Transverse colon (tissue), 4 donors: ENCODE measurements around the gene KCNG4. TPM values are rescaled to one million over a fixed set of nuclear protein-coding genes. Genes with fewer than 3 reads are reported as not detected.
"Not testable (repeated sequence)": the region's sequence is repeated elsewhere in the genome, so short reads cannot be mapped to it uniquely, and the experiment has no call there.

ENCODE experiments used
- DNase-seq: peaks from one replicate; pipeline ENCODE4 v3.0.0-alpha.2; 2019
- H3K27ac ChIP-seq, 4 donors: fragments of 200-600 bp; sonication (generic); 2 replicates each; pipeline ENCODE4 v1.5.1; 2016 to 2018; ENCODE audit warnings: inconsistent platforms in 4 of 4
- H3K27me3 ChIP-seq: fragments of 200-600 bp; sonication (generic); 2 replicates; pipeline ENCODE4 v1.5.1; 2017; ENCODE audit warnings: inconsistent platforms
- H3K36me3 ChIP-seq, 4 donors: fragments of 200-600 bp; sonication (generic); 2 replicates each; pipeline ENCODE4 v1.5.1; 2017 to 2019; ENCODE audit warnings: inconsistent platforms in 4 of 4
- H3K4me1 ChIP-seq, 4 donors: fragments of 200-600 bp; sonication (generic); 2 replicates each; pipeline ENCODE4 v1.5.1; 2017 to 2020; ENCODE audit warnings: inconsistent platforms in 4 of 4
- H3K4me3 ChIP-seq, 4 donors: fragments of 200-600 bp; sonication (generic); 1 replicate in 1 of 4; 2 replicates in 3 of 4; pipeline versions ENCODE4 v1.5.1 to v1.6.1; 2017 to 2019; ENCODE audit warnings: inconsistent platforms in 4 of 4
- H3K9me3 ChIP-seq, 2 donors: fragments of 200-600 bp; sonication (generic); 2 replicates each; pipeline ENCODE4 v1.5.1; 2017 to 2019; ENCODE audit warnings: inconsistent platforms in 2 of 2
- EP300 ChIP-seq: sonication (generic); formaldehyde crosslinking; IDR thresholded peaks from one replicate; pipeline ENCODE4 v1.6.1; 2017; ENCODE audit warnings: antibody characterized with exemption, low read depth
- POLR2A ChIP-seq: fragments of 450-650 bp; IDR thresholded peaks from one replicate; pipeline ENCODE4 v1.6.1; 2016; ENCODE audit warnings: antibody characterized with exemption, mild to moderate bottlenecking, moderate library complexity
- POLR2AphosphoS5 ChIP-seq, 3 donors: sonication (generic); formaldehyde crosslinking; IDR thresholded peaks; one replicate each; pipeline ENCODE4 v1.6.1; 2016; ENCODE audit warnings: antibody characterized with exemption in 3 of 3
- WGBS, 2 donors: methylation state at CpG; one replicate each; pipeline ENCODE4 v1.1.5; 2018; ENCODE audit warnings: low coverage in 1 of 2; 5-methylcytosine and 5-hydroxymethylcytosine counted together
- in situ Hi-C, 4 donors: fragments of 200-750 bp; cut with MboI; loops; one replicate each; pipeline versions ENCODE4 v1.15.0 to v1.15.1; 2017; ENCODE audit warnings: low sequenced_read_pairs in 3 of 4, low pct_ligation_motif_present in 1 of 4, low pct_unique_long_range_greater_than_20kb in 1 of 4
- intact Hi-C: fragments of 100-400 bp; cut with DNase I; formaldehyde crosslinking; loops from one replicate; pipeline ENCODE4 v1.15.1; 2023; ENCODE audit warnings: low total_unique reads
- total RNA-seq, 4 donors: library from RNA; depleted of rRNA; stranded (reverse); fragments of >200 nt; gene quantifications; one replicate each; pipeline ENCODE4 v1.1.0, GENCODE V29; 2016
- TF ChIP-seq, protein P1 (sequence below), 5 experiments: fragments of 200-600 bp in 3 of 5; fragments of 450-650 bp in 2 of 5; sonication (generic) in 3 of 5; IDR thresholded peaks; 1 replicate in 2 of 5; 2 replicates in 3 of 5; pipeline ENCODE4 v1.5.1; 2016 to 2017; ENCODE audit warnings: antibody characterized with exemption in 5 of 5, inconsistent platforms in 3 of 5, mild to moderate bottlenecking in 2 of 5, moderate library complexity in 1 of 5

KCNG4 gene
- total RNA-seq, 4 donors from 2014 or later, result not detected

DNA sequence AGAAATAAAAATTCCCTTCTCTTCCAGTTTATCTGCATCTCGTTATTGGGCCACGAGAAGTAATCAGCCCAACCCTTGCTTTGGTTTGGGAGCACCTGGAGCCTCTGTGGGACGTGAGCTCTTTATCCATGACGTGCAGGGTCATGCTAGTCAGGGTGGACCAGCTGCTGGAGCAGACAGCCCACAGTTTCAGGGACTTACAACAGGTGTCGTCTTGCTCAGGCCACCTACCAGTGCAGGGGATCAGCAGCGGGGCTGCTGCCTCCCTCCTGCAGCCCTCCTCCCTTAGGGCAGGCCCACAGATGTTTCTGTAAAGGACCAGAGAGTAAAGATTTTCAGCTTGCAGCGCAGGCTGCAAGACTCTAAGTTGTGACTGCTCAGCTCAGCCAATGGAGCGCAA, 31.9 kb downstream of the KCNG4 start:
- Histone ChIP-seq H3K9me3 (no peaks in the 10 kb centered on the region), H3K4me1 (no peaks in the 10 kb centered on the region), H3K36me3 (no peaks in the 10 kb centered on the region), H3K27me3 (no peaks in the 10 kb centered on the region), H3K4me3 (no peak overlapping the region), H3K27ac (no peak overlapping the region)
- no peak for TF ChIP-seq EP300
- TF ChIP-seq, protein P1, sequence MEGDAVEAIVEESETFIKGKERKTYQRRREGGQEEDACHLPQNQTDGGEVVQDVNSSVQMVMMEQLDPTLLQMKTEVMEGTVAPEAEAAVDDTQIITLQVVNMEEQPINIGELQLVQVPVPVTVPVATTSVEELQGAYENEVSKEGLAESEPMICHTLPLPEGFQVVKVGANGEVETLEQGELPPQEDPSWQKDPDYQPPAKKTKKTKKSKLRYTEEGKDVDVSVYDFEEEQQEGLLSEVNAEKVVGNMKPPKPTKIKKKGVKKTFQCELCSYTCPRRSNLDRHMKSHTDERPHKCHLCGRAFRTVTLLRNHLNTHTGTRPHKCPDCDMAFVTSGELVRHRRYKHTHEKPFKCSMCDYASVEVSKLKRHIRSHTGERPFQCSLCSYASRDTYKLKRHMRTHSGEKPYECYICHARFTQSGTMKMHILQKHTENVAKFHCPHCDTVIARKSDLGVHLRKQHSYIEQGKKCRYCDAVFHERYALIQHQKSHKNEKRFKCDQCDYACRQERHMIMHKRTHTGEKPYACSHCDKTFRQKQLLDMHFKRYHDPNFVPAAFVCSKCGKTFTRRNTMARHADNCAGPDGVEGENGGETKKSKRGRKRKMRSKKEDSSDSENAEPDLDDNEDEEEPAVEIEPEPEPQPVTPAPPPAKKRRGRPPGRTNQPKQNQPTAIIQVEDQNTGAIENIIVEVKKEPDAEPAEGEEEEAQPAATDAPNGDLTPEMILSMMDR (IDR thresholded peaks at IDR 0.05), result no peak
- TF ChIP-seq POLR2AphosphoS5 (IDR thresholded peaks at IDR 0.05), result no peak
- TF ChIP-seq POLR2A, result no peak
- intact Hi-C loops, result no loop called here
- no peak for DNase-seq
- in situ Hi-C loops, result no loop called here
- WGBS, 2 donors, result 81% methylated on average over 4 to 8 of the region's 8 CpGs

DNA sequence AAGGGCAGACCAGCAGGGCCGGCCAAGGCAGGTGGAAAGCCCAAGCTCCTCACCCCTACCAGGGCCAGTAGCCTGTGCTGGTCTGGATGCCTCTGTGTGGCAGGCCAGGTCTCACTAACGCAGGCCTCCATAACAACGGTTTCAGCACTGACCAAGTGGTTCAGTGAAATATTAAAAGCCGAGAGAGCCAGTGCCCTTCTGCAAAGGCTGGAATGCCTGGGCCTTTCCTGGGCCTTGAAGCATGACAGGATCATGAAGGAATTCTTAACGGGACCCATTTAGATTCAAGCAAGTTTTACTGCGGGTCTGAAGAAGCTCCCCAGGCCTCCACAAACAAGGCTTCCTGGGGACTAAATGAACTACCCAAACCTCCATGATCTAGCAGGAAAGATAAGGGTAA, 32.6 kb downstream of the KCNG4 start:
- 63% methylated on average over 6 of the region's 6 CpGs; no CpG with 5 or more reads in 1 of the 2 donors for WGBS, 2 donors
- Histone ChIP-seq H3K27me3 (no peaks in the 10 kb centered on the region), H3K4me1 (no peaks in the 10 kb centered on the region), H3K27ac (no peak overlapping the region), H3K9me3 (no peaks in the 10 kb centered on the region), H3K36me3 (no peaks in the 10 kb centered on the region), H3K4me3 (no peak overlapping the region)
- TF ChIP-seq EP300, result no peak
- TF ChIP-seq POLR2AphosphoS5 (IDR thresholded peaks at IDR 0.05), result no peak
- no peak for TF ChIP-seq POLR2A
- TF ChIP-seq, protein P1 (IDR thresholded peaks at IDR 0.05), result no peak
- in situ Hi-C loops, result no loop called here
- intact Hi-C loops, result no loop called here
- DNase-seq, result no peak

DNA sequence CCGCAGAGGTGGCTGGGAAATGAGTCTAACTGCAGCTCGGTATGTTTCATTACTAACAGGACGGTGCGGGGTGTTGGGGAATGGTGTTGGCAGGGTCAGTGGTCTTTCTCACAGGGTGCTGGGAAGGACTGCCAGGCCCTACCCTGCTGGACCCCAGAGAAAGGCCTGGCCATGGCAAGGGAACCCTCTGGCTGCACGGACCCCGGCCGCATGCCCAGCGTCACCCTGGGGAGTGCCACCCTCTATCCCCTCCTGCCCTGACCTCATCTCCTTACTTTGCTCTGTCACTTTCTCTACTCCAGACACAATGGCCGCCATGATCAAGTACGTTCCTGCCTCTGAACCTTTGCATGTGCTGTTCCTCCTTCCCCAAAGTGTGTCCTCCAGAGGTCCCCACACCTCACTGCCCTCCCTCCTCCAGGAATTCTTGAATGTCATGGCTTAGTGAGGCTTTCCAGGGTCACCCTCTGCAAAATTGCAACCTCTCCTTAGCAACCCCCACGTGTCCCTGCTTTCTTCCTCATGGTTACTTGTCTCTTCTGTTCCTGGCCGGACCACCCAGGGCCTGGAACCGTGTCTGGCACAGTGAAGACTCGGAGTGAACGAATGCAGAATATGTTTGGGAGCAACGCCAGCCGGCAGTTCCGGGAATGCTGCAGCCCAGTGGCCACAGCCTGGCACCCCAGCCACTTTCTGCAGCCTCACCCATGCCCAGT, 33.7 kb downstream of the KCNG4 start:
- H3K36me3 ChIP-seq, result no peaks in the 10 kb centered on the region
- no peak for DNase-seq
- TF ChIP-seq EP300 (no peak), POLR2A (no peak), POLR2AphosphoS5 (IDR thresholded peaks at IDR 0.05) (no peak)
- TF ChIP-seq, protein P1 (IDR thresholded peaks at IDR 0.05), result no peak
- intact Hi-C loops (no loop called here), in situ Hi-C loops (no loop called here)
- H3K4me3 ChIP-seq, result no peak overlapping the region
- no peaks in the 10 kb centered on the region for H3K9me3 ChIP-seq
- H3K27ac ChIP-seq, result no peak overlapping the region
- 84 to 91% methylated on average over 5 to 18 of the region's 18 CpGs for WGBS, 2 donors
- no peaks in the 10 kb centered on the region for H3K27me3 ChIP-seq
- H3K4me1 ChIP-seq, result no peaks in the 10 kb centered on the region

DNA sequence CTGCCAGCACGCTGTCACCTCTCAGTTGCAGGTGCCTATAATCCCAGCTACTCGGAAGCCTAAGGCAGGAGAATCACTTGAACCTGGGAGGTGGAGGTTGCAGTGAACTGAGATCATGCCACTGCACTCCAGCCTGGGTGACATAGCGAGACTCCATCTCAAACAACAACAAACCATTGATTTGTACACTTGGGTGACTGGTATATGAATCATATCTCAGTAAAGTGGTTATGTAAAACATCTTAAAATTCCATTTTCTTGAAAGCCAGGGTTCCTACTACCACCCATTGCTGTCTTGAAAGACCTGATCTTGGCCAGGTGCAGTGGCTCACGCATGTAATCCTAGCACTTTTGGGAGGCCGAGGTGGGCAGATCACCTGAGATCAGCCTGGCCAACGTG, 34.7 kb downstream of the KCNG4 start:
- WGBS, 2 donors, result 85% methylated on average over 6 of the region's 6 CpGs; no CpG with 5 or more reads in 1 of the 2 donors
- intact Hi-C loops, H3K36me3 ChIP-seq: not testable (repeated sequence)

DNA sequence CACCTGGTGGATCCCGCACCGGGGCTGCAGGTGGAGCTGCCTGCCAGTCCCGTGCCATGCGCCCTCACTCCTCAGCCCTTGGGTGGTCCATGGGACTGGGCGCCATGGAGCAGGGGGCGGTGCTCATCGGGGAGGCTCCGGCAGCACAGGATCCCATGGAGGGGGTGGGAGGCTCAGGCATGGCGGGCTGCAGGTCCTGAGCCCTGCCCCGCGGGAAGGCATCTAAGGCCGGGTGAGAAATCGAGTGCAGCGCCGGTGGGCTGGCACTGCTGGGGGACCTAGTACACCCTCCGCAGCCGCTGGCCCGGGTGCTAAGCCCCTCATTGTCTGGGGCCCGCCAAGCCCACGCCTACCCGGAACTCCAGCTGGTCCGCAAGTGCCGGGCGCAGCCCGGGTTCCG, 35.3 kb downstream of the KCNG4 start:
- in situ Hi-C loops, result not testable (repeated sequence)

More for the DNA sequence above, 34.7 kb downstream of the KCNG4 start:
- in situ Hi-C loops, DNase-seq, H3K27me3 ChIP-seq, H3K4me3 ChIP-seq, H3K27ac ChIP-seq, H3K9me3 ChIP-seq, H3K4me1 ChIP-seq: not testable (repeated sequence)

More for the DNA sequence above, 35.3 kb downstream of the KCNG4 start:
- H3K4me1 ChIP-seq, DNase-seq, H3K36me3 ChIP-seq, H3K27me3 ChIP-seq, H3K9me3 ChIP-seq, H3K27ac ChIP-seq, intact Hi-C loops, H3K4me3 ChIP-seq: not testable (repeated sequence)
- 92% methylated on average over 24 of the region's 26 CpGs; no CpG with 5 or more reads in 1 of the 2 donors for WGBS, 2 donors
